ENCODE results near the gene PHF12. TPM values are rescaled to one million over a fixed set of nuclear protein-coding genes. Genes with fewer than 3 reads are reported as not detected.

Gene PHF12
- total and polyA plus RNA-seq, 10 of the 15 experiments (the other 5 are each of a cell fraction or from before 2014, with no cell fraction given), result 1.3 to 43.9 (median 19.2) TPM

DNA sequence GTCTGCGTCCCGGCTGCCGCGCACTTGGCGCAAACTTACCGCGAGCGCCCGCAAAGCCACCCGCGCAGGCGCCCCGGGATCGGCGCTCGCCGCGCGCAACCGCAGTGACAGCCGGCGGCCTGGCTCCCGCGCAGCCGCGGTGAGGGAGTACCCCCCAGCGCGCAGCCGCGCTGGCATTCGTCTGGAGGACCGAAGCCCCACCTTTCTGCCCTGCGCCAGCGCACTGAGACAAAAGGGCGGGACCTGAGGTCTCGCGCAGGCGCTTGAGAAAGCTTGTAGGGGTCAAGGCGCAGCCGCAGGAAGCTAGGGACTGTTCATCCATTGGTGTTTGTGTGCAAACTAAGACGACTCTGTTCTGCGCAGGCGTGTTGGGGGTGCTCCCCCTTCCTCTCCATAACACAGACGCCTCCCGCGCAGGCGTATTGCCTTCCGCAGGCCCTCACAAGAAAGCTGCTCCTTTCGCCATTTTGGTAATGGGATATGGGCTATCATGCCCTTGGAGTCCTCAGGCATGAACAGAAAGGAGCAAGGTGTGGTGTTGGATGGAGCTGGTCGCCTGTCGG is at the start of gene PHF12 (continued):
- TF ChIP-seq, protein P1, sequence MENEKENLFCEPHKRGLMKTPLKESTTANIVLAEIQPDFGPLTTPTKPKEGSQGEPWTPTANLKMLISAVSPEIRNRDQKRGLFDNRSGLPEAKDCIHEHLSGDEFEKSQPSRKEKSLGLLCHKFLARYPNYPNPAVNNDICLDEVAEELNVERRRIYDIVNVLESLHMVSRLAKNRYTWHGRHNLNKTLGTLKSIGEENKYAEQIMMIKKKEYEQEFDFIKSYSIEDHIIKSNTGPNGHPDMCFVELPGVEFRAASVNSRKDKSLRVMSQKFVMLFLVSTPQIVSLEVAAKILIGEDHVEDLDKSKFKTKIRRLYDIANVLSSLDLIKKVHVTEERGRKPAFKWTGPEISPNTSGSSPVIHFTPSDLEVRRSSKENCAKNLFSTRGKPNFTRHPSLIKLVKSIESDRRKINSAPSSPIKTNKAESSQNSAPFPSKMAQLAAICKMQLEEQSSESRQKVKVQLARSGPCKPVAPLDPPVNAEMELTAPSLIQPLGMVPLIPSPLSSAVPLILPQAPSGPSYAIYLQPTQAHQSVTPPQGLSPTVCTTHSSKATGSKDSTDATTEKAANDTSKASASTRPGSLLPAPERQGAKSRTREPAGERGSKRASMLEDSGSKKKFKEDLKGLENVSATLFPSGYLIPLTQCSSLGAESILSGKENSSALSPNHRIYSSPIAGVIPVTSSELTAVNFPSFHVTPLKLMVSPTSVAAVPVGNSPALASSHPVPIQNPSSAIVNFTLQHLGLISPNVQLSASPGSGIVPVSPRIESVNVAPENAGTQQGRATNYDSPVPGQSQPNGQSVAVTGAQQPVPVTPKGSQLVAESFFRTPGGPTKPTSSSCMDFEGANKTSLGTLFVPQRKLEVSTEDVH (IDR thresholded peaks at IDR 0.05; ENCODE audit: low read depth, partially characterized antibody), result no peak
- TF ChIP-seq SMAD1 (IDR thresholded peaks at IDR 0.05; ENCODE audit: low read depth, partially characterized antibody) (no peak), HDAC2 (IDR thresholded peaks at IDR 0.05) (no peak), SUPT20H (IDR thresholded peaks at IDR 0.05; ENCODE audit: borderline replicate concordance, control insufficient read depth, low read depth, low read length) (no peak), HCFC1 (IDR thresholded peaks at IDR 0.05; ENCODE audit: low read length) (peak; percentile 51), WRNIP1 (IDR thresholded peaks at IDR 0.05; ENCODE audit: borderline replicate concordance, low read depth, low read length) (no peak), POLR2A (IDR thresholded peaks at IDR 0.05; ENCODE audit: low read depth, low read length) (peak; percentile 76), SMAD5 (IDR thresholded peaks at IDR 0.05; ENCODE audit: low read depth) (no peak; the same call in 1 of the 2 replicates), NFXL1 (IDR thresholded peaks at IDR 0.05; ENCODE audit: borderline replicate concordance) (no peak), FOXK2 (IDR thresholded peaks at IDR 0.05) (0 out of 2 replicates have a peak, but pooled peaks have one; percentile 10), ZNF622 (IDR thresholded peaks at IDR 0.05) (no peak), LARP7 (IDR thresholded peaks at IDR 0.05) (peak; percentile 69; the same call in 1 of the 2 replicates), GABPA (IDR thresholded peaks at IDR 0.05; ENCODE audit: low read depth) (no peak), SUZ12 (IDR thresholded peaks at IDR 0.05; ENCODE audit: unreplicated experiment) (no peak), HDAC6 (IDR thresholded peaks at IDR 0.05; ENCODE audit: unreplicated experiment) (no peak), NR2C1 (IDR thresholded peaks at IDR 0.05) (peak; percentile 81), BMI1 (IDR thresholded peaks at IDR 0.05; ENCODE audit: borderline replicate concordance) (no peak)
- TF ChIP-seq, protein P2, sequence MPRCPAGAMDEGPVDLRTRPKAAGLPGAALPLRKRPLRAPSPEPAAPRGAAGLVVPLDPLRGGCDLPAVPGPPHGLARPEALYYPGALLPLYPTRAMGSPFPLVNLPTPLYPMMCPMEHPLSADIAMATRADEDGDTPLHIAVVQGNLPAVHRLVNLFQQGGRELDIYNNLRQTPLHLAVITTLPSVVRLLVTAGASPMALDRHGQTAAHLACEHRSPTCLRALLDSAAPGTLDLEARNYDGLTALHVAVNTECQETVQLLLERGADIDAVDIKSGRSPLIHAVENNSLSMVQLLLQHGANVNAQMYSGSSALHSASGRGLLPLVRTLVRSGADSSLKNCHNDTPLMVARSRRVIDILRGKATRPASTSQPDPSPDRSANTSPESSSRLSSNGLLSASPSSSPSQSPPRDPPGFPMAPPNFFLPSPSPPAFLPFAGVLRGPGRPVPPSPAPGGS (IDR thresholded peaks at IDR 0.05; ENCODE audit: borderline replicate concordance, insufficient read depth, low read depth, low read length, poor library complexity, severe bottlenecking), result no peak
- TF ChIP-seq, protein P3, sequence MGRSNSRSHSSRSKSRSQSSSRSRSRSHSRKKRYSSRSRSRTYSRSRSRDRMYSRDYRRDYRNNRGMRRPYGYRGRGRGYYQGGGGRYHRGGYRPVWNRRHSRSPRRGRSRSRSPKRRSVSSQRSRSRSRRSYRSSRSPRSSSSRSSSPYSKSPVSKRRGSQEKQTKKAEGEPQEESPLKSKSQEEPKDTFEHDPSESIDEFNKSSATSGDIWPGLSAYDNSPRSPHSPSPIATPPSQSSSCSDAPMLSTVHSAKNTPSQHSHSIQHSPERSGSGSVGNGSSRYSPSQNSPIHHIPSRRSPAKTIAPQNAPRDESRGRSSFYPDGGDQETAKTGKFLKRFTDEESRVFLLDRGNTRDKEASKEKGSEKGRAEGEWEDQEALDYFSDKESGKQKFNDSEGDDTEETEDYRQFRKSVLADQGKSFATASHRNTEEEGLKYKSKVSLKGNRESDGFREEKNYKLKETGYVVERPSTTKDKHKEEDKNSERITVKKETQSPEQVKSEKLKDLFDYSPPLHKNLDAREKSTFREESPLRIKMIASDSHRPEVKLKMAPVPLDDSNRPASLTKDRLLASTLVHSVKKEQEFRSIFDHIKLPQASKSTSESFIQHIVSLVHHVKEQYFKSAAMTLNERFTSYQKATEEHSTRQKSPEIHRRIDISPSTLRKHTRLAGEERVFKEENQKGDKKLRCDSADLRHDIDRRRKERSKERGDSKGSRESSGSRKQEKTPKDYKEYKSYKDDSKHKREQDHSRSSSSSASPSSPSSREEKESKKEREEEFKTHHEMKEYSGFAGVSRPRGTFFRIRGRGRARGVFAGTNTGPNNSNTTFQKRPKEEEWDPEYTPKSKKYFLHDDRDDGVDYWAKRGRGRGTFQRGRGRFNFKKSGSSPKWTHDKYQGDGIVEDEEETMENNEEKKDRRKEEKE (IDR thresholded peaks at IDR 0.05), result no peak
- TF ChIP-seq, protein P4, sequence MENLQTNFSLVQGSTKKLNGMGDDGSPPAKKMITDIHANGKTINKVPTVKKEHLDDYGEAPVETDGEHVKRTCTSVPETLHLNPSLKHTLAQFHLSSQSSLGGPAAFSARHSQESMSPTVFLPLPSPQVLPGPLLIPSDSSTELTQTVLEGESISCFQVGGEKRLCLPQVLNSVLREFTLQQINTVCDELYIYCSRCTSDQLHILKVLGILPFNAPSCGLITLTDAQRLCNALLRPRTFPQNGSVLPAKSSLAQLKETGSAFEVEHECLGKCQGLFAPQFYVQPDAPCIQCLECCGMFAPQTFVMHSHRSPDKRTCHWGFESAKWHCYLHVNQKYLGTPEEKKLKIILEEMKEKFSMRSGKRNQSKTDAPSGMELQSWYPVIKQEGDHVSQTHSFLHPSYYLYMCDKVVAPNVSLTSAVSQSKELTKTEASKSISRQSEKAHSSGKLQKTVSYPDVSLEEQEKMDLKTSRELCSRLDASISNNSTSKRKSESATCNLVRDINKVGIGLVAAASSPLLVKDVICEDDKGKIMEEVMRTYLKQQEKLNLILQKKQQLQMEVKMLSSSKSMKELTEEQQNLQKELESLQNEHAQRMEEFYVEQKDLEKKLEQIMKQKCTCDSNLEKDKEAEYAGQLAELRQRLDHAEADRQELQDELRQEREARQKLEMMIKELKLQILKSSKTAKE (IDR thresholded peaks at IDR 0.05; ENCODE audit: low read depth, poor library complexity, severe bottlenecking), result no peak
- TF ChIP-seq, protein P5, sequence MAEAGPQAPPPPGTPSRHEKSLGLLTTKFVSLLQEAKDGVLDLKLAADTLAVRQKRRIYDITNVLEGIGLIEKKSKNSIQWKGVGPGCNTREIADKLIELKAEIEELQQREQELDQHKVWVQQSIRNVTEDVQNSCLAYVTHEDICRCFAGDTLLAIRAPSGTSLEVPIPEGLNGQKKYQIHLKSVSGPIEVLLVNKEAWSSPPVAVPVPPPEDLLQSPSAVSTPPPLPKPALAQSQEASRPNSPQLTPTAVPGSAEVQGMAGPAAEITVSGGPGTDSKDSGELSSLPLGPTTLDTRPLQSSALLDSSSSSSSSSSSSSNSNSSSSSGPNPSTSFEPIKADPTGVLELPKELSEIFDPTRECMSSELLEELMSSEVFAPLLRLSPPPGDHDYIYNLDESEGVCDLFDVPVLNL (IDR thresholded peaks at IDR 0.05; ENCODE audit: low read depth, low read length), result 0 out of 2 replicates have a peak, but pooled peaks have one; percentile 30

All from GM12878 (cell line).